Rectal smooth muscle tissue (tissue), 1 donor: ENCODE results near the gene MAP2K3.
"Not testable (repeated sequence)": the region's sequence is repeated elsewhere in the genome, so short reads cannot be mapped to it uniquely, and the experiment has no call there.

Source experiments
- H3K27ac ChIP-seq: one replicate; pipeline ENCODE4 v1.7.0; 2013; ENCODE audit warnings: low read depth, low read length, inconsistent platforms
- H3K27me3 ChIP-seq: one replicate; pipeline ENCODE4 v1.7.0; 2013; ENCODE audit warnings: low read length; ENCODE audit not compliant: control insufficient read depth, insufficient read depth
- H3K36me3 ChIP-seq: one replicate; pipeline ENCODE4 v1.7.0; 2013; ENCODE audit warnings: low read length; ENCODE audit not compliant: control insufficient read depth, insufficient read depth
- H3K4me1 ChIP-seq: one replicate; pipeline ENCODE4 v1.7.0; 2013; ENCODE audit warnings: low read length; ENCODE audit not compliant: control insufficient read depth, insufficient read depth
- H3K4me3 ChIP-seq: one replicate; pipeline ENCODE4 v1.7.0; 2013; ENCODE audit warnings: low read length
- H3K9ac ChIP-seq: one replicate; pipeline ENCODE4 v1.7.0; 2013; ENCODE audit warnings: low read length

The MAP2K3 gene

DNA sequence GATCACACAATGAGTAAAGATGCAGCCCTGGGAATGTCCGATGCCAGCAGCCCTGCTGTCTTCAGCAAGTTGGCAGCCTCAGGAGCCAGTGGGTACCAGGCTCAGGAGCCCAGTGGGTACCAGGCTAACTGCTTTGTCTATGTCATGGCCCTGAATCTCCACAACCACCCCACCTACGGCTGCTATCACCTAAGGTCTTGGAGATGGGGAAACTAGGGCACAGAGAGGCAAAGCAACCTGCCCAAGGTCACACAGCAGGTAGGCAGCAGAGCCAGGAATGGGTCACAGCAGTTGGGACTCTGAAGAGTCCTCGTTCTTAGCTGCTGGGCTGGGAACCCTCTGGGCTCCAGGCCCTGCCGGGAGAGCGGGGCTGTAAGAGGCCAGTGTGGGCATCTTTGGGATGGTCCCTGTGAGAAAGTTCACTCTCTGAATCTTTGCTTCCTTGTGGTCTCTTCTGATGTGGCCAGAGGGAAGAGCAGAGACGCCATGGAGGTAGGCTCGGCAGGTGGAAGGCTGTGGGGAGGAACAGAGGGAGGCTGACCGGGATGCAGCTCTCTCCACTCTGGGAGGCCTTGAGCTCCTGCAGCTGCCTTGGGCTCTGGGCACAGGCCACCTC lies 57.5 kb downstream of the MAP2K3 start:
- not testable (repeated sequence) for H3K27me3 ChIP-seq, H3K36me3 ChIP-seq, H3K4me1 ChIP-seq, H3K9ac ChIP-seq, H3K27ac ChIP-seq, H3K4me3 ChIP-seq

- H3K36me3 ChIP-seq, H3K4me1 ChIP-seq, H3K27me3 ChIP-seq, H3K27ac ChIP-seq, H3K9ac ChIP-seq, H3K4me3 ChIP-seq: not testable (repeated sequence)
Observed at GRCh38 chr17:21343061-21343949, 58.8 kb downstream of the MAP2K3 start.

- H3K4me3 ChIP-seq, H3K36me3 ChIP-seq: not testable (repeated sequence)
Observed at GRCh38 chr17:21344801-21345200, 60.3 kb downstream of the MAP2K3 start.

GRCh38 chr17:21345236-21345635 lies 60.7 kb downstream of the MAP2K3 start:
- no peak overlapping the region for H3K27ac ChIP-seq
- no peaks in the 10 kb centered on the region for H3K4me1 ChIP-seq
- H3K4me3 ChIP-seq: no peak overlapping the region
- H3K27me3 ChIP-seq: no peaks in the 10 kb centered on the region
- no peaks in the 10 kb centered on the region for H3K36me3 ChIP-seq
- H3K9ac ChIP-seq: no peak overlapping the region

More at GRCh38 chr17:21344801-21345200, 60.3 kb downstream of the MAP2K3 start:
- not testable (repeated sequence) for H3K27ac ChIP-seq, H3K4me1 ChIP-seq, H3K9ac ChIP-seq, H3K27me3 ChIP-seq

DNA sequence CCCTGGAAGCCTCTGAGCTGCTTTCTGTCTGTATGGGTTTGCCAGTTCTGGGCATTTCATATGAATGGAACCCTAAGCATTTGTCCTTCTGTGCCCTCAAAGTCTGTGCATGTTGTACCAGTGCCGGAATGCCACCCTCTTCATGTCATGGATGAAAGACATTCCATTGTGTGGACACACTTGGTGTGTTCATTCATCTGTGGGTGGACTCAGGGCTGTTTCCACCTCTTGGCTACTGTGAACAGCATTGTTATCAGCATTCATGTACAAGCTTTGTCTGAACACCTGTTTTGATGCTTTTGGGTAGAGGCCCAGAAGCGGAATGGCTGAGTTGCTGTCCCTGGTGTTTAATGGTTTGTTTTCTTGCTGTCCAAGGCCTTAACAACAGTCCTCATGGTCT lies 61.6 kb downstream of the MAP2K3 start:
- not testable (repeated sequence) for H3K4me3 ChIP-seq, H3K36me3 ChIP-seq, H3K9ac ChIP-seq, H3K27ac ChIP-seq, H3K4me1 ChIP-seq, H3K27me3 ChIP-seq

DNA sequence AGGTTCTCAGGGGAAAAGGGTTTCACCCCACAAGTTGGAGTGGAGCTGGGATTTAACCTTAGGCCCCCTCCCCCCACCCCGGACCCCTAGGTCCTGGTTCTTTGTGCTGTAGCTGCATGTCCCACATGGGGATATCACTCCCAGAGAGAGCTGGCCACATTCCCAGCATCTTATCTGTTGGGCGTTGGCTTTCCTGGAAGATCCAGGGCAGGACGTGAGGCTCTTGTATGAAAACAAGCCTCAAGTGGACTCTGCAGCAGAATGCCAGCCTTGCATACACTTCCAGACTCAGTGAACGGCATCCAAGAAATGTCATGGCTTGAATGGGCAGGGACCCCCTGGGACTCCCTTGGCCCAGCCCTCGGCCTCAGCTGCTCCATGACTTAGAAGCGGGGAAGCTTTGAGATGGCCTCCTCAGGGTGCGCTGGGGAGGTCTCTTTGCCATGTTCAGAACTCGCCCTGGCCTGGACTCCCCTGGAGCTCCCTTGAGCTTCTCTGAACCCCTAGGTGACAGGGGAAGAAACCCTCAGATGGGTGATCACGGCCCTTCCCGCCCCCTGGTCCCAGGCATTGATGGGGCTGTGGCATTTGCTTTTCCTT lies 62.2 kb downstream of the MAP2K3 start:
- not testable (repeated sequence) for H3K9ac ChIP-seq, H3K36me3 ChIP-seq, H3K4me1 ChIP-seq, H3K4me3 ChIP-seq, H3K27ac ChIP-seq, H3K27me3 ChIP-seq

DNA sequence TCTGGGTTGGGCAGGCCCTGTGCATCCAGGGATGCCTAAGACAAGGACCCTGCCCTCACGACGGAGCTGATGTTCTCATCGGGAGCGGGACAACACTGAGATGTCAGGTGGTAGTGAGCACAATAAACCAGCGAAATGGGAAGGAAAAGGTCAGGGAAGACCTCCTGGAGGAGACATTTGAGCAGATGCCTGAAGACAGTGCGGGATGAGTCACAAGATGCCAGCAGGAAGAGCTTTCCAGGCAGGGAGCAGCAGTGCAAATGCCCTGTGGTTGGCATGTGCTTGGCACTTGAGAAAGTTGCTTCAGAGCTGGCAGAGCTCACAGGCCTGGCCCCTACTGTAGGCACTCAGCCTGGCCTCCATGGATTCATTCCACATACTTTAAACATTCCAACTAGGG lies 63.1 kb downstream of the MAP2K3 start:
- H3K4me1 ChIP-seq, H3K27me3 ChIP-seq, H3K36me3 ChIP-seq, H3K27ac ChIP-seq, H3K9ac ChIP-seq, H3K4me3 ChIP-seq: not testable (repeated sequence)

- H3K36me3 ChIP-seq, H3K27ac ChIP-seq, H3K4me3 ChIP-seq, H3K4me1 ChIP-seq, H3K27me3 ChIP-seq, H3K9ac ChIP-seq: not testable (repeated sequence)
Observed at GRCh38 chr17:21348081-21348925, 63.8 kb downstream of the MAP2K3 start.

DNA sequence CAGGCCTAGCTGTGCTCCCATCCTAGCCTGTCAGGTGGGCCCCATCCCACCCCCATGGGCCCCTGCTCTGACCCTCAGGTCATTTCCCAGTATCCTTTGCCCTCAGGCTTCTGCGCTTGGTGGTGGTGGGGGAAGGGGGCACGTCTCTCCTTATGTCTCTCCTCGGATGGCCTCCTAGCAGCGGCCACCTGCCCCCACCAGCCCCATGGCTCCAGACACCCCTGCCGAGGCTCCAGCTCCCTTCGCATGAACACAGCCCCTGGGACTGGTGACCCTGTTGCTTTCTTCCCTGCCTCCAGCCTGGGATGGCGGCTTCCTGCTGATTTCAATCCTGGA lies 64.4 kb downstream of the MAP2K3 start:
- H3K9ac ChIP-seq, H3K4me1 ChIP-seq, H3K27ac ChIP-seq, H3K36me3 ChIP-seq, H3K4me3 ChIP-seq, H3K27me3 ChIP-seq: not testable (repeated sequence)

DNA sequence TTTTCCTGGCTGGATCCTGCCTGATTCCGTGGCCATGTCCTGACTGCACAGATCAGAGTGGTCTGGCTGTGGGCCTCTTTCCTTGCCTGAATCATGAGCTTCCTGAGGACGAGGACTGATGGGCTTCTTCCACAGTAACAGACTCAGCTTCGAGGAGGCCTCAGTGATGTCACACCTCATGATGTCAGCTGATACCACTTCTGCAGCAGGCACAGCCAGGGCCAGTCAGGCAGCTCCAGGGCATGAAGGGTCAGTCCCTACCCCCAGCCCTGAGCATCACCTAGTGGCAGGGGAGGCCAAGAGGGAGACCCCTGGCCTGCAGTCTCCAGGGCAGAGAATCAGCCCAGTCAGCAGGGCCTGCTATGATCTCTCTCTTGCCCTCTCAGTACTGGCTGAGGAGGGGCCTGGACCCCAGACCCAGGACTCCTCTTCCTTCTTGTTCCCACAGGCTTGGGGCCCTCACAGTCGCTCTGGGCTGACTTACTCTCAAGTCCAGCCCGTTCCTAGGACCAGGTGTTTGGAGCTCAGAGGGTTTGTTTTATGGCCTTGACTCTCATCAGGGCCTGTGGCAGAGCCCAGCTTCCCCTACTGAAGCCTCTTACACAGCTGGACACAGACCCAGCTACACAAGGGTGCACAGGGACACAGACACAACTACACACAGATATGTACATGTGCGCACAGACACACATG lies 65.0 kb downstream of the MAP2K3 start:
- H3K27ac ChIP-seq, H3K4me1 ChIP-seq, H3K4me3 ChIP-seq, H3K36me3 ChIP-seq, H3K27me3 ChIP-seq, H3K9ac ChIP-seq: not testable (repeated sequence)

DNA sequence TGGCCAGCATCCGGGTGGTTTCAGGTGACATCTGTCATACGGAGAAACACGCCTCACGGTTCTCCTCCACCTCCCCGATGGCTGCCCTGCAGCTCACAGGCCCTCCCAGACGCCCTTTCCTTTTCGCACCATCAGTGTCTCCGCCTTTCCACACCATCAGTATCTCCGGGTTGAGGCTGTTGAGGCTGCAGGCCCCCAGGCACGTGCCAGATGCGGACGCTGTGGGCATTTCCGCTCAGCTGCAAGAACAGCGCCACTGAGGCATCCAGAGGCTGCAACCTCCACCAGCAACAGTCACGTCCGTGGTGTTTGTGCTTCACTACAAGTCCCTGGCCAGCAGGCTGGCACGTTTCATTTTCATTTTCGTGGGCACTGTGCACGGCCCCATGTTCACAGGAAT lies 66.0 kb downstream of the MAP2K3 start:
- H3K4me1 ChIP-seq, H3K4me3 ChIP-seq, H3K27me3 ChIP-seq, H3K36me3 ChIP-seq, H3K9ac ChIP-seq, H3K27ac ChIP-seq: not testable (repeated sequence)
